ENCODE data around the gene DUSP2. TPM values are rescaled to one million over a fixed set of nuclear protein-coding genes. Genes with fewer than 3 reads are reported as not detected.
"Not testable (repeated sequence)": the region's sequence is repeated elsewhere in the genome, so short reads cannot be mapped to it uniquely, and the experiment has no call there.

DUSP2 gene
- polyA plus RNA-seq, 4 donors = 0.45 to 5.1 (median 2.4) TPM

DNA sequence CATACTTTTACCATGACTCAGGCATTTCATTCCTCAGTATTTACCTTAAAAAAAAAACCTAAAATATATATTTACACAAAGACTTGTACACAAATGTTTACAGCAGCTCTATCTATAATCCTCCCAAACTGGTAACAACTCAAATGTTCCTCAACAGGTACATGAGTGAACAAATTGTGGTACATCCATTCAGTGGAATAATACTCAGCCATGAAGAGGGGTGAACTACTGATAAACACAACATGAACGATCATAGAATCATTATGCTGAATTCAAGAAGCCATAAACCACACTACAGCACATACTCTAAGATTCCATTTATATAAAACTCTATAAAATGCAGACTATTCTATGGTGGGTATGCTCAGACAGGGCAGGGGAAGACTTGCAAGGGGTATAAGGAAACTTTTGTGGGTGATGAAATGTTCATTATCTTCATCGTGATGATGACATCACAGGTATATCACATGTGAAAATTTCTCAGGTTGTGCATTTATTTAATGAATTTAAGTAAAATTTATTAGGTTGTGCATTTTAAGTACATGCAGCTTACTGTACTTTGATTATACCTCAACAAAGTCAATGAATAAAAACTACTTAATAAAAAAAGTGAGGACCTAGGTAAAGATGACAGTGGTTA, 24.7 kb upstream of the DUSP2 start:
- no peak for DNase-seq
- no peak for FAIRE-seq
- WGBS, 3 donors = 86 to 95% (median 88%) methylated on average over 2 of the region's 2 CpGs
- Histone ChIP-seq H3K9me3 (ENCODE audit: control insufficient read depth in 2 of 2, insufficient read depth in 1 of 2, low read depth in 1 of 2, low read length in 1 of 2) (no peaks in the 10 kb centered on the region), H3K27me3 (ENCODE audit: control insufficient read depth in 3 of 3, insufficient read depth in 3 of 3, low read length in 3 of 3) (no peaks in the 10 kb centered on the region), H3K4me3 (ENCODE audit: low read depth in 1 of 3, low read length in 3 of 3) (no peak overlapping the region), H3K36me3 (ENCODE audit: control insufficient read depth in 3 of 3, insufficient read depth in 2 of 3, low read depth in 1 of 3, low read length in 3 of 3) (no peaks in the 10 kb centered on the region), H3K27ac (ENCODE audit: low read depth in 1 of 3, low read length in 2 of 3) (no peak overlapping the region), H3K4me1 (ENCODE audit: control insufficient read depth in 3 of 3, insufficient read depth in 2 of 3, low read depth in 1 of 3, low read length in 2 of 3) (no peaks in the 10 kb centered on the region)

DNA sequence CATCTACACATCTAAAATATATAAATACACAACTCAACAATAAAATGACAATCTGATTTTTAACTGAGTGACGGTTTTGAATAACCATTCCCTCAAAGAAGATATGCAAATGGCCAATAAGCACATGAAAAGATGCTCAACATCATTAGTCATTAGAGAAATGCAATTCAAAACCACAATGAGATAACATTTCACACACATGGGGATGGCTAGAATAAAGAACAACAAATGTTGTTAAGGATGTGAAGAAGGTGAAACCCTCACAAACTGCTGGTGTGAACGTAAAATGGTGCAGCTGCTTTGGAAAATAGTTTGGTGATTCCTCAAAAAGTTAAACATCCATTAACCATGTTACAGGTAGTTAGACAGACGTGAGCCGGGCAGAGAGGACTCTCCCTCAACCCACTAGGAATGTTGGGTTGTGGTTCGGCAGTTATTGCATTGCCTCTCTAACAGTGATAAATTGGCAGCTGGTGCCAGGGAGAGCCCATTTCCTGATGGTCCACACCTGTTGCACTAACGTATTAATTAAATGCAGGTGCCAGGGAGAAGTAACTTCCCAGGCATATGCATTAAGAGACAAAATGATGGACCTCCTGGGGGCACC, 22.3 kb upstream of the DUSP2 start:
- no peak overlapping the region for H3K27ac ChIP-seq (ENCODE audit: low read depth in 1 of 3, low read length in 2 of 3)
- no peaks in the 10 kb centered on the region for H3K27me3 ChIP-seq (ENCODE audit: control insufficient read depth in 3 of 3, insufficient read depth in 3 of 3, low read length in 3 of 3)
- H3K9me3 ChIP-seq (ENCODE audit: control insufficient read depth in 2 of 2, insufficient read depth in 1 of 2, low read depth in 1 of 2, low read length in 1 of 2) = no peaks in the 10 kb centered on the region
- DNase-seq (peak in 1 of 2 donors; percentile 16), FAIRE-seq (no peak)
- no peak overlapping the region for H3K4me3 ChIP-seq (ENCODE audit: low read depth in 1 of 3, low read length in 3 of 3)
- H3K36me3 ChIP-seq (ENCODE audit: control insufficient read depth in 3 of 3, insufficient read depth in 2 of 3, low read depth in 1 of 3, low read length in 3 of 3) = no peaks in the 10 kb centered on the region
- no peaks in the 10 kb centered on the region for H3K4me1 ChIP-seq (ENCODE audit: control insufficient read depth in 3 of 3, insufficient read depth in 2 of 3, low read depth in 1 of 3, low read length in 2 of 3)
- WGBS, 3 donors = 17 to 54% (median 39%) methylated on average over 6 of the region's 6 CpGs

DNA sequence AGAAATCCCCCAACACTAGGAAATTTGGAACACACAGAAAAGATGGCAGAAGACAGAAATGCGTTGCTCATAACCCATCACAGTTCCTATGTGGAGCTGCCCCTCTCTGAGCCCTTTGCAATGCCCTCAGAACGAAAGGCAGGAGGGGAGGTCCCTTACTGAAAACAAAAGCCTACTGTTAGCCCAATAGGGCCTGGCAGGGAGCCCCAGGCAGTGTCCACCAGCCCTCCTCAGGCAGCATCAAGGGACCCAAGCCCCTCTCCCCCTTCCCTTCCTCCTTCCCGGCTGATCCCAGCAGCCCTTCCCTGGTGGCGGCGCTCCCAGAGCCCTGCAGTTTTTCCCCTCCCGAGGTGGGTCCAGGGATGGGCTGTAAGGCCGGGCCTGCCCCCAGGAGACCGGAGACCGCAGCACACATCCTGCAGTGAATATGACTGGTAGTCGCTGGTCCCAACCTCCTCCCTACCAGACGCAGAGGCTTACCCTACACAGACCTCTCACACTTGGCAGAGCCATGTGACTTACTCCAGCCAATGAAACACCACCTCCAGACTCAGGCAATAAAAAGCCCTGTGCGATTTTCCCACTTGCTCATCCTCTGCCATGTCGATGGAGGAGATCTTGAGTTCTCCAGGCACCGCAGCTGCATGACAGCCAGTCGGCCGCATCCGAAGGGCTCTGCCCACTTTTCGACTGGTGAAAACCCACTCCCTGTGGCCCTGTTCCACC, 19.4 kb upstream of the DUSP2 start:
- 68 to 86% (median 68%) methylated on average over 18 of the region's 18 CpGs for WGBS, 3 donors
- Histone ChIP-seq H3K36me3 (ENCODE audit: control insufficient read depth in 3 of 3, insufficient read depth in 2 of 3, low read depth in 1 of 3, low read length in 3 of 3) (no peaks in the 10 kb centered on the region), H3K27ac (ENCODE audit: low read depth in 1 of 3, low read length in 2 of 3) (peak overlapping the region in 2 of 3 donors; percentile 18 to 63), H3K4me3 (ENCODE audit: low read depth in 1 of 3, low read length in 3 of 3) (no peak overlapping the region), H3K9me3 (ENCODE audit: control insufficient read depth in 2 of 2, insufficient read depth in 1 of 2, low read depth in 1 of 2, low read length in 1 of 2) (no peaks in the 10 kb centered on the region), H3K4me1 (ENCODE audit: control insufficient read depth in 3 of 3, insufficient read depth in 2 of 3, low read depth in 1 of 3, low read length in 2 of 3) (peaks cover 0 to 3% (median 0%) of the 10 kb centered on the region in 3 donors), H3K27me3 (ENCODE audit: control insufficient read depth in 3 of 3, insufficient read depth in 3 of 3, low read length in 3 of 3) (no peaks in the 10 kb centered on the region)
- FAIRE-seq = no peak
- DNase-seq = peak in 1 of 2 donors; percentile 51

DNA sequence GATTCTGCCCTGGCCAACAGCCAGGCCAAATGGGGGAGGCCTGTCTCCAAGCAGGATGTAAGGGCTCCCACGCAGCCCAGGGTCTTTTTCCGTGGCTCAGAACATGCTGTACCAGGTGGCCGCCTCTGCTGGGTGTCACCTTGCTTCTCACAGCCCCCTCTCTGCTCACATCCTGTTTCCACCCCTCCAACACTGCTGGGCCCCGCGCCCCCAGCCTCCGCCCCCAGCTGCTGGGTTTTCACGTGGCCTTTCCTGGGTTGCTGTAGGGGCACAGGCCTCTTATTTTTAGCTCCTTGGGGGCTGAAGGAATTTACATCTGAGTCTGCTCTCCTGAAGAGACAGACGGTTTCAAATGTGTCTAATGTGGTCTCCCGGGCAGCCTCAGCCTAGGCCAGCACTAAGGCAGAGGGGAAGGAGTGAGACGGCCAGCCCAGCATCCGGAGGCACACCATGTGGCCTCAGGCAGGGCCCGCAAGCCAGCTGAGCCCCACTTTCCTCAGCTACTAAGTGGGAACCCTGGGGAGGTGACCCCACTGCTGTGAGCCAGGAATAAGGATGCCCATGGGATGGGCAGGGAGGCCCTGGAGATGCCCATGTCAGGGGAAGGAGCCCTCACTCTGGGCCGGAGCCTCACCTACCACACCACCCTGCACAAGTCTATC, 18.7 kb upstream of the DUSP2 start:
- Histone ChIP-seq H3K36me3 (ENCODE audit: control insufficient read depth in 3 of 3, insufficient read depth in 2 of 3, low read depth in 1 of 3, low read length in 3 of 3) (no peaks in the 10 kb centered on the region), H3K4me1 (ENCODE audit: control insufficient read depth in 3 of 3, insufficient read depth in 2 of 3, low read depth in 1 of 3, low read length in 2 of 3) (peaks cover 0 to 3% (median 0%) of the 10 kb centered on the region in 3 donors), H3K27ac (ENCODE audit: low read depth in 1 of 3, low read length in 2 of 3) (peak overlapping the region in 2 of 3 donors; percentile 63 to 87), H3K9me3 (ENCODE audit: control insufficient read depth in 2 of 2, insufficient read depth in 1 of 2, low read depth in 1 of 2, low read length in 1 of 2) (no peaks in the 10 kb centered on the region), H3K4me3 (ENCODE audit: low read depth in 1 of 3, low read length in 3 of 3) (no peak overlapping the region), H3K27me3 (ENCODE audit: control insufficient read depth in 3 of 3, insufficient read depth in 3 of 3, low read length in 3 of 3) (no peaks in the 10 kb centered on the region)
- DNase-seq (peak in 1 of 2 donors; percentile 50), FAIRE-seq (no peak)
- 59 to 89% (median 66%) methylated on average over 13 of the region's 13 CpGs for WGBS, 3 donors

DNA sequence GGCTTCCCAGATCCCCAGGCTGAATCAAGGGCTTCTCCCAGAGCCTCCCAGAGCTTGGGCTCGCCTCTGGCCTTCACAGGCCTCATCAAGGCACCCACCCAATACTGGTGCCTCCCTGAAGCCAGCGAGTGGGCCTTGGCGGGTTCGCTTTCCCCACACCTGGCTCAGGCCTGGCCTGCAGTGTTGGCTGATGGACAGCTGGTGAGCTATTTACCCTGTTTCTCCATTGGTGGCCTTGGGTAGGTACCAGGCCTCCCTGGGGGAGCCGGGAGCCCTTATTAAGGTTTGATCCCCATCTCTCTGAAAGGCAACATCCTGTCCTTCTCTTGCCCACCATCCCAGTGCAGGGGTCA, 18.2 kb upstream of the DUSP2 start:
- H3K9me3 ChIP-seq (ENCODE audit: control insufficient read depth in 2 of 2, insufficient read depth in 1 of 2, low read depth in 1 of 2, low read length in 1 of 2) = no peaks in the 10 kb centered on the region
- FAIRE-seq (no peak), DNase-seq (no peak)
- H3K27ac ChIP-seq (ENCODE audit: low read depth in 1 of 3, low read length in 2 of 3) = peak overlapping the region in 2 of 3 donors; percentile 6 to 87
- no peak overlapping the region for H3K4me3 ChIP-seq (ENCODE audit: low read depth in 1 of 3, low read length in 3 of 3)
- WGBS, 3 donors = 82 to 92% (median 83%) methylated on average over 5 of the region's 5 CpGs
- H3K4me1 ChIP-seq (ENCODE audit: control insufficient read depth in 3 of 3, insufficient read depth in 2 of 3, low read depth in 1 of 3, low read length in 2 of 3) = peaks cover 0 to 3% (median 3%) of the 10 kb centered on the region in 3 donors
- H3K36me3 ChIP-seq (ENCODE audit: control insufficient read depth in 3 of 3, insufficient read depth in 2 of 3, low read depth in 1 of 3, low read length in 3 of 3) = no peaks in the 10 kb centered on the region
- no peaks in the 10 kb centered on the region for H3K27me3 ChIP-seq (ENCODE audit: control insufficient read depth in 3 of 3, insufficient read depth in 3 of 3, low read length in 3 of 3)

DNA sequence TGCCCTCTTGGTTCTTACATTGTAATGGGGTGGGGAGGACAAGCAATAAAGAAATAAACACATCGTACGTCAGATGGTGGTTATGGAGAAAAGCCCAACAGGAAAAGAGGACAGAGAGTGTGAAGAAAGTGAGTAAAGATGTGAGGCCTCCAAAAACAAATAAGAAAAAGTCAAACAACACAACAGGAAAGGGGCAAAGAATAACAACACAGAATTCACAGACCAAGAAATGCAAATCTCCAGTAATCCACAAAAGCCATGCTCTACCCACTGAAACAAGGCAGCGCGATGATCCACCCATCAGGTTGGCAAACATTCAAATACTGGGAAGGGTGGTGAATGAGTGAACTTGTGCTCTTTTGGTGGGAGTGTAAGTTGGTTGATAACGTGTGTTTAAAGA, 16.7 kb upstream of the DUSP2 start:
- Histone ChIP-seq H3K27me3 (ENCODE audit: control insufficient read depth in 3 of 3, insufficient read depth in 3 of 3, low read length in 3 of 3) (no peaks in the 10 kb centered on the region), H3K4me3 (ENCODE audit: low read depth in 1 of 3, low read length in 3 of 3) (no peak overlapping the region), H3K36me3 (ENCODE audit: control insufficient read depth in 3 of 3, insufficient read depth in 2 of 3, low read depth in 1 of 3, low read length in 3 of 3) (no peaks in the 10 kb centered on the region), H3K4me1 (ENCODE audit: control insufficient read depth in 3 of 3, insufficient read depth in 2 of 3, low read depth in 1 of 3, low read length in 2 of 3) (peaks cover 0 to 7% (median 3%) of the 10 kb centered on the region in 3 donors), H3K27ac (ENCODE audit: low read depth in 1 of 3, low read length in 2 of 3) (peak overlapping the region in 1 of 3 donors; percentile 30), H3K9me3 (ENCODE audit: control insufficient read depth in 2 of 2, insufficient read depth in 1 of 2, low read depth in 1 of 2, low read length in 1 of 2) (no peaks in the 10 kb centered on the region)
- peak in 1 of 2 donors; percentile 42 for DNase-seq
- 7 to 32% (median 16%) methylated on average over 5 of the region's 5 CpGs for WGBS, 3 donors
- FAIRE-seq = no peak

DNA sequence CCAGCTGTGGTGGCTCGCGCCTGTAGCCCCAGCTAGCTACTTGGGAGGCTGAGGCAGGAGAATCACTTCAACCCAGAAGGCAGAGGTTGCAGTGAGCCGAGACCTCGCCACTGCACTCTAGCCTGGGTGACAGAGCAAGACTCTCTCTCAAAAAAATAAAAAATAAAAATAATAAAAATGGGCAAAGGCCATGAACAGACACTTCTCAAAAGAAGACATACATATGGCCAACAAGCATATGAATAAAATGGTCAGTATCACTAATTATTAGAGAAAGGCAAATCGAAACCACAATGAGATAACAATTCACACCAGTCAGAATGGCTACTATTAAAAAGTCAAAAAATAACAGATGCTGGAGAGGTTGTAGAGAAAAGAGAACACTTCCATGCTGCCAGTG, 15.1 kb upstream of the DUSP2 start:
- H3K4me3 ChIP-seq (ENCODE audit: low read depth in 1 of 3, low read length in 3 of 3); DNase-seq; FAIRE-seq; H3K9me3 ChIP-seq (ENCODE audit: control insufficient read depth in 2 of 2, insufficient read depth in 1 of 2, low read depth in 1 of 2, low read length in 1 of 2); H3K36me3 ChIP-seq (ENCODE audit: control insufficient read depth in 3 of 3, insufficient read depth in 2 of 3, low read depth in 1 of 3, low read length in 3 of 3); H3K27me3 ChIP-seq (ENCODE audit: control insufficient read depth in 3 of 3, insufficient read depth in 3 of 3, low read length in 3 of 3); H3K27ac ChIP-seq (ENCODE audit: low read depth in 1 of 3, low read length in 2 of 3); H3K4me1 ChIP-seq (ENCODE audit: control insufficient read depth in 3 of 3, insufficient read depth in 2 of 3, low read depth in 1 of 3, low read length in 2 of 3): not testable (repeated sequence)
- 95 to 98% (median 96%) methylated on average over 5 of the region's 5 CpGs for WGBS, 3 donors

DNA sequence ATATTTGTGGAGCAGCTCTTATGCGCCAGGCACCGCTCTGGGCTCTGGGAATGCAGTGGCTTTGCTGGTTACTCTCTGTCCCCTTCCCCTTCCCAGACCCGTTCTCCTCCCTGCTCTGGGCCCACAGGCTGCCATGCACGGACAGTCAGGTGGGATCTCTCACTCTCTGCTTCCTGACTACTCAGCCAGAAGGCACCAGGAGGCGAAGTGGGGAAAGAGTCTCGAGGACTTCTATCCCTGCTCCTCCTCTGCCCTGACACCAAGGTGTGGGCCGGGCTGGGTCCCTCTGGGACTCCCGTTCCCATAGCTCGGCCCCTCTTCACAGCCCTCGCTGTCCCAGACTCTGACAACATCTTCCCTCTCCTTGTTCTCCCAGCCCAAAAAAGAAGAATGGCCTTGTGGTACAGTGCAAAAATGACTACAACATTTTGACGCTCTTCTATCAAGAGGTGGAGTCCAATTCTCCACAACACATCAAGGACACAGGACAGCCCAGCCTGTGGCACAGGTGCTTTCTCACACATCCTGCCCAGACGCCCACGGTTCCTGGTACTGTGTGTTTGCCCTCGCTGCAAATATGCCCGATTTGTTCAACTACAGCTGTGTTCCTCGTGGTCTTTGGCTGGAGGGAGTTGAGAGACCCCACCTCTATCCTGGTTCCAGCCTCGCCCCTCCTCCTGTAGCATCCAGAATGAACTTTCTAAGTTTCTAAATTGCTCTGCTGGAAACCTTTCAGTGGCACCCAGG, 14.0 kb upstream of the DUSP2 start:
- no peak overlapping the region for H3K4me3 ChIP-seq (ENCODE audit: low read depth in 1 of 3, low read length in 3 of 3)
- DNase-seq = no peak
- FAIRE-seq = no peak
- H3K27ac ChIP-seq (ENCODE audit: low read depth in 1 of 3, low read length in 2 of 3) = no peak overlapping the region
- 79 to 84% (median 83%) methylated on average over 17 of the region's 17 CpGs for WGBS, 3 donors
- no peaks in the 10 kb centered on the region for H3K36me3 ChIP-seq (ENCODE audit: control insufficient read depth in 3 of 3, insufficient read depth in 2 of 3, low read depth in 1 of 3, low read length in 3 of 3)
- H3K27me3 ChIP-seq (ENCODE audit: control insufficient read depth in 3 of 3, insufficient read depth in 3 of 3, low read length in 3 of 3) = no peaks in the 10 kb centered on the region
- peaks cover 0 to 7% (median 3%) of the 10 kb centered on the region in 3 donors for H3K4me1 ChIP-seq (ENCODE audit: control insufficient read depth in 3 of 3, insufficient read depth in 2 of 3, low read depth in 1 of 3, low read length in 2 of 3)
- no peaks in the 10 kb centered on the region for H3K9me3 ChIP-seq (ENCODE audit: control insufficient read depth in 2 of 2, insufficient read depth in 1 of 2, low read depth in 1 of 2, low read length in 1 of 2)
